HG02678 (cell line): Measurements from ENCODE around the gene ALK.

Source experiments
- ATAC-seq: cut with Tn5 transposase; IDR thresholded peaks from one replicate; pipeline ENCODE4 v1.9.1; 2021; ENCODE audit warnings: mild to moderate bottlenecking, moderate library complexity; ENCODE audit not compliant: unreplicated experiment

The ALK gene

DNA sequence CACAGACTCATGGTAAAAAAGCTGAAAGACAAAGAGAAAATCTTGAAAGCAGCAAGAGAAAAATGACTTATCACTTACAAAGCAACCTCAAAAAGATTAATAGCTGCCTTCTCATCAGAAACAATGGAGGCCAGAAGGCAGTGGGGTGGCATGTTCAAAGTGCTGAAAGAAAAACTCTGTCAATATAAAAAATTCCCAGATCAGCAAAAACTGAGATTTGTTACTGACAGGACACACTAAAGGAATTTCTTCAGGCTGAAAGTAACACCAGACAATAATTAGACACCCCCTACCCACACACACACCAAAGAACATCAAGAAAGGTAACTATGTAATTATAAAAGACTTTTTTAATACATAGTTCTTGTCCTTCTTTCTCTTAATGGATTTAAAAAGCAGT, 495.0 kb downstream of the ALK start:
- no peak for ATAC-seq

DNA sequence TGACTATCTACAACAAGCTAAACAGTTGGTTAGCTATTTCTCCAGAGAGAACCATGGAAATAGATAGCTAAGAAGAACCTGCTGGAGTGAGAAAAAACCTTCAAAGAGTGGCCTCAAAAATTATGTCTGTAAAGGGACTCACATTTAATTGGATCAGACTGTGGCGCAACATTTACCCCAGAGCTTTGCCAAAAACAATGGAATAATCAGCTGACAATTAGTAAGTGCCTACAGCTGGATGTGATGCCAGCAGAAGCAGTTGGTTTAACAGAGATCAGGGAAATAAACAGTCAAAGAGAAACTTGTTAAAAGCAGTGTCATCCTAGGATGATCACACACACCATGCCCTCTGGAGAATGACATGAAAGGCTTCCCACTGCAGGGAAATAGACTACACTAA, 495.5 kb downstream of the ALK start:
- no peak for ATAC-seq

DNA sequence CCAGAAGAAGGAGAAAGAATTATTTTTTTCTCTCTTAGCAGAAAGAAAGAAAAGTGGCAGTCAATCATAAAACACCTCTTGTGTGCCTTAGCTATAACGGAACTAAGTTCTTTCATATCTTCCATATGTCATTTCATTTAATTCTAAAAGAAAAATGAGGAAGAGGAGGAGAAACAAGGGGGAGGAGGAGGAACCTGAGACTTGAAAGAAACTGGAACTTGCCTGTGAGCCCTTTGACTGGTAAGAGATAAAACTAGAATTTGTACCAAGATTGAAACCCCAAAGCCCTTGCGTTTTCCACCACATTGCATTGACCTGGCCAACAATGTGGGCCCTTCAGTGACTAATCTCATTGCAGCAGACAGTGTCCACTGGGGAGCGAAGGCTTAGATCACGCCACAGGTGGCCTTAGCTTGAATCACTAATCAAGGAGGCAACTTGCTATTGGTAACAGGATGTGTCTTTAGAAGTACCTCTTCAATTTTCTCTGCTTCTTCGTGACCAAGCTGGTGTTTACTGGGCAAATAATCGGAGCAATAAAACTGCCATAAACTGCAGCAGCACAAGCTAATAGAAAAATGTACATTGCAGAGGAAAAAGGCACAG, 498.2 kb downstream of the ALK start:
- no peak for ATAC-seq

- ATAC-seq: no peak
Measured at GRCh38 chr2:29420999-29421782, 500.2 kb downstream of the ALK start.

DNA sequence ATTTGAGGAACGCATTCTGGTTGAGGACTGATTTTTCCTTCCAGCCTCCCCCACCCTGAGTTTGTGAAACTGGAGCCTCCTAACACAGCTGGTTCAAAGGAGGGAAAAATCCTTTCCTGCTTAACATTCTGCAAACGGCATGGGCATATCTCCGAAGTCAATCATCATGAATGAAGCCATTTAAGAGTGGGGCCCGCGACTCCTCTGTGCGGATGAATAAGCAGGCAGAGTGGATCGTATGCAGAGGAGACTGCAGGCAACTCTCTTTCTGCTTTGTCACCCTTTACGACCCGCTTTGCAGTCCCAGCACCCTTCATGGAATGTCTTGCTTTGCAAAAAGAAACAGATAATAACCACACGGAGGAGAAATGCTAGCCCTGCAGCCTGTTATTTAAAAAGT, 500.9 kb downstream of the ALK start:
- ATAC-seq: no peak

DNA sequence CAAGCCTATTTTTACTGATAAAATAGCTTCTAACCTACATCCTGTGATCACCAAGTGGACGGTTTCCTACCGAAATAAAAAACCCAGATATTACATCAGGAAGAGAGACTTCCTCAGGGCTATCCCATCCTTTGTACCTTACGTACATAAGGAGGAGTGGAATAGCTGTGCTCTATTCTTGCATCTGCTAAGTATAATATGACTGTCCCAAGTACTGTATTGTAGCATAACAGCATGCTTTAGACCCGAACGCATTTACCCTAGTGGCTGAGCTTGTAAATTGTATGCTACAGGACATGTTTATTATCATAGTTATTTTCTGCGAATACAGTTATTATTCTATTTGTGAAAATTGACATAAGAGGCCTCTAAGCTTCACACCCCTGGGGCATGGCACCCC, 503.8 kb downstream of the ALK start:
- no peak for ATAC-seq

DNA sequence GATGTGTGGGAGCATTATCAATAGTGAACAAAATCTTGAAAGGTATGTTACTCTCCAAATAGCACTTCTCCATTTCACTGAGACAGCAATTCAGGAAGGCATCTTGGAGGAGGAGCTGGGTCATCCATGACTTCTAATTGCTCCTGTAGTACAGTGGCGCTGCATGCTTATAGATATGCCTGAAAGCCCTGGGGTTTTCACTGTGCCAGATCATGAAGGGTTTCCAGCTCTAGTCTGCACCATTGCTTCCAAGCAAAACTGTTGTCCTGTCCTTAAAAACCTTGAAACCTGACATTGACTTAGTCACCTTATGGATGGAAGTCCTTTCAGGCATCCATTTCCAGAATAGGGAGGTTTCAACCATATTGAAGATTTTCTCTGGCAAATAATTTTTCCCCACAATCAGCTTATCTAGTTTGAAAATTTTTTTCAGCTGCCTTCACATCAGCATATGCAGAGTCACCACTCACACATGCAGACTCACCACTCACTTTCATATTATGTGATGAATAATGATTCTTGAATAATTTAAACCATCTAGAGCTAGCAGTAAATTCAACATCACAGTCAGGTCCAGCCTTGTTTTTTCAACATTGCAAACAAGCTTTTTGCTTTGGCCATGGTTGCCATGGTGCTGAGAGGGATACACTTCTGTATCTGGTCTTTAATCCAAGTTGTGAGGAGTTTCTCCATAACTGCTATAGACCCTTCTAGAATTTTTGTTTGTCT, 509.0 kb downstream of the ALK start:
- ATAC-seq: no peak

- no peak for ATAC-seq
Measured at GRCh38 chr2:29405707-29406106, 515.7 kb downstream of the ALK start.

DNA sequence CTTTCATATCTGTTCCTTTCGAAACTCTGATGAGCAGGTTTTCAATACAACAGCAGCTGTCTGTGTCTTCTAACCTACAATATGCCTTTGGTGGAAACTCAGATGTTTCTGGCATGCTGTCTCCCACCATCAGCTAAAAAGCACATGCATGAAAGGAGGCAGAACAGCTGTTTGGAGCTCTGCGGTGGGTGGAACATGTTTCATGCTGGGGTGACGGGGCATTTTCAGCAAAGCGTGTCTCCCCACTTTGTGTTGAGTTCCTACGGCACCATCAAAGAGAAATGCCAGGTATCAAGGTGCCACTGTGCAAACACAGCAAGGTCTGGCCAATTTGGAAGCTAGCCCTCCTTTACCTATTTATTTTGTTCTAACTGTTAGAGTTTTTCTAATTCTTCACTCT, 516.1 kb downstream of the ALK start:
- no peak for ATAC-seq

DNA sequence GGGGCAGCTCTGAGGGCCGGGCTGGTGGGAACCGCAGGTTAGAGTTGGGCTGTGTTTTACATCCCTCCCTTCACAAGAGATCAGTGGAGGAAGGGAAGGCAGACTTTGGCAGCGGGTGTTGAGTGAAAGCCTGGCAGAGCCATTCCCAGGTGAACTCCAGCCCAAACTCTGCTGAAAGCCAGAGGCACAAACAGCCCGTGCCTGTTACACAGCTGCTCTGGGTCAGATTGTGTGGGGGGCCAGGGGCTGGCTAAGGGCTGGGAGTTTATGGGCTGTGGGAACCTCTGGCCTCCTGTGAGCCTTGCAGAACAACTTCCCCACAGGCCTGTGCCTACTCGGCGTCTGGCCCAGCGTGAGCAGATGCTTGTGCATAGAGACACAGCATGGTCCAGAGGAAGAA, 519.4 kb downstream of the ALK start:
- ATAC-seq: no peak

- no peak for ATAC-seq
Measured at GRCh38 chr2:29400930-29401653, 520.3 kb downstream of the ALK start.

- ATAC-seq: no peak
Measured at GRCh38 chr2:29398384-29399237, 522.8 kb downstream of the ALK start.

GRCh38 chr2:29397713-29398112, 523.7 kb downstream of the ALK start:
- ATAC-seq: no peak

GRCh38 chr2:29397039-29397438, 524.3 kb downstream of the ALK start:
- ATAC-seq: no peak

GRCh38 chr2:29394981-29395350, 526.4 kb downstream of the ALK start:
- ATAC-seq: no peak

- no peak for ATAC-seq
Measured at GRCh38 chr2:29394311-29394980, 526.9 kb downstream of the ALK start.

GRCh38 chr2:29393676-29394075, 527.7 kb downstream of the ALK start:
- ATAC-seq: no peak

DNA sequence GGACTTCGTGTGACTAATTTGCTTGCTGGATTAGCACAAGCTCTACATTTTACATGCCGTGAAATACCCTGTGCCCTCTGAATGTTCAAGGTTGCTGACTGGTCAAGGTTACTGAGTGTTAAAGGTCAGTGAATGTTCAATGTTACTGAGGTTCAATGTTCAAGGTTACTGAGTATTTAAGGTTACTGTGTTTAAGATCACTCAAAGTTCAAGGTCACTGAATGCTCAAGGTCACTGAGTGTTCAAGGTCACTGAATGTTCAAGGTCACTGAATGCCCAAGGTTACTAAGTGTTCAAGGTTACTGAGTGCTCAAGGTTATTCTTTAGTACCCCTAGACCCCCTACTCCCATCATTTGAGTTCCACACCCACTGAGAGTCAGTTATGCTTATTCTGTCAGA, 528.6 kb downstream of the ALK start:
- ATAC-seq: no peak

DNA sequence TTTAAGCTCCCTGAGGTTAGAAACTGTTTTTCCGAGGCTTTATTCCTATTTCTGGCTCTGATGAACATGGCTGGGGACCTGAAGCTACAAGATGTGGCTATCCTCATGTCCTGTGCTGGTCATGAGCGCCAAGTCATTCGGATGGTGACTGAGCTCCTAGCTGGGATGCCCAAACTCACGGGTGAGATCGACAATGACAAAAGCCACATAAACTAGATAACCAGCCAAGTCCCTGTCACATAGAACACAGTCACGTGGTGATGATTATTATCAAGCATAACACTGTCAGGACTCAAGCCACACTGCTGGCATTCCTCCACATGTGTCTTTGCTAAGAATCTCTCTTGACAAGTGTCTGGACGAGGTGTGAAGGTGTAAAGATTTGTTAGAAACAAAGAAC, 531.2 kb downstream of the ALK start:
- ATAC-seq: no peak

GRCh38 chr2:29389686-29390085, 531.7 kb downstream of the ALK start:
- ATAC-seq: no peak
